Skeletal muscle cell (primary cell): ENCODE results near the gene EML1.

ENCODE experiments used
- DNase-seq: peaks from one replicate; pipeline ENCODE4 v3.0.0-alpha.2; 2010; ENCODE audit warnings: low read depth
- H3K4me3 ChIP-seq: 2 replicates; pipeline ENCODE4 v1.5.1; 2011; ENCODE audit warnings: low read depth, mild to moderate bottlenecking, control low read depth, low read length, moderate library complexity

The EML1 gene

DNA sequence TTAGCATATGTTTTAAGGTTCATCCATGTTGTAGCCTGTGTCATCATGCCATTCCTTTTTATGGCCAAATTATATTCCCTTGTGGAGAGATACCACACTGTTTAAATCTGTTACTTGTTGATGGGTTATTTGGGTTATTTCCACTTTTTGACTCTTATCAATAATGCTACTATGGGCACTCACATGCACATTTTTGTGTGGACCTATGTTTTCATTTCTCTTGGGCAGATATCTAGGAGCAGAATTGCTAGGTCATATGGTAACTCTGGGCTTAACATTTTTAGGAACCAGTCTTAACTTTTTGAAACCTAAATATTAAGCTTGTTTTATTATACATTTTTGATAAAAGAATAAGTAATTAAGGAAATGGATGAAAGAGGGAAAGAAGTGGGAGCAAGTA, 4.0 kb downstream of the EML1 start:
- H3K4me3 ChIP-seq: no peak overlapping the region
- no peak for DNase-seq

GRCh38 chr14:99800781-99801180, 7.6 kb downstream of the EML1 start:
- H3K4me3 ChIP-seq: no peak overlapping the region
- no peak for DNase-seq

DNA sequence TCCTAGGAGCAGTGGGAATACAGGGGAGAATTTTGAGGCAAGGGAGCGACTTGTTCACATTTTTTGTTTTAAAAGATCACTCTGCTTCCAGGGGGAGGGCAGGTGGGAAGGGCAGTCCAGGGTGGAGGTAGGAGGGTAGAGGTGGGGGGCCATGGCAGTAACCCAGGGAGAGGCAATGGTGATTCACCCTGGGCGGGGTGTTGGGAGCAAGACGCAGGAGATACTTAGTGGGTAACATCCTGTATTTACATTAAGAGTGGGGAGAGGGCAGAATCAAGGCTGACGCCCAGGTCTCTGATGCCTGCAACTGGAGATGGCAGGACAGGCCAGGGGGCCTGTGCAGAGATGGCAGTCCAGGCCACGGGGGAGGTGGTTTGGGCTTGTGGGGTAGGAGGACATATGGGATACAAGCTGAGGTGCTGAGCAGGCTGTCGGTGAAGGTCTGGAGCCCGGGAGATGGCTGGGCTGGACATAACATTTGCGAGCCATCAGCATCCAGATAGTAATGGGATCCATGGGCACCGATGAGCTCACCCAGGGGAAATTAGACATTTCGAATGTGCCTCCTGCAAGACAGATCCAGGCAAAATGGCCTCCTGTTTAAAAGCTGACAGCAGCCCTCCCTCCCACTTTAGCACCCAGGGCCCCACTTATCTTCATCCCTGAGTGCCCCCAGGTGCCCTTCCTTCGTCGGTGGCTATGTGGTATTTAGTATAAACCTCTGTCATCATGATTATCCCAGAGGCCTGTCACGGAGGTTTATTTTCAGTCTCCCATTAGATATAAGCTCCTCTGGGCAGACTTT, 9.3 kb downstream of the EML1 start:
- DNase-seq: no peak
- no peak overlapping the region for H3K4me3 ChIP-seq

- no peak overlapping the region for H3K4me3 ChIP-seq
- no peak for DNase-seq
Measured at GRCh38 chr14:99803106-99803775, 10.0 kb downstream of the EML1 start.

DNA sequence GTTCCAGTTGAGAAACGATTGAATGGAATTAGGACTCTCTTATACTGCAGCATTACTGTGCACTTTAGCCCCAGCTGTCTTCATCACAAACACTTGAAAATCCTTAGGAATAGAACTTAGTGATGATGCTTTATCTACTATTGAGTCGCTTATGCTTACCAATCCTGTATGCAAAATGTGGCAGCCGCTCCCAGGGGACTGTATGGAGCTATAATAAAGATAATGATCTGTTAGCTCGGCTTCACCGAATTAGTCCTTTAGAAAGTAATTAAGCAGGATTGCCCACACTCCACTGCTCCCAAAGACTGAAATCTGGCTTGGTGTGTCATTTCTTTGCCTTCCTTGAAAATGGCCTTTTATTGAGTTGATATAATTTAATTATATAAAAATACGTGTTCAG, 10.6 kb downstream of the EML1 start:
- no peak overlapping the region for H3K4me3 ChIP-seq
- no peak for DNase-seq

DNA sequence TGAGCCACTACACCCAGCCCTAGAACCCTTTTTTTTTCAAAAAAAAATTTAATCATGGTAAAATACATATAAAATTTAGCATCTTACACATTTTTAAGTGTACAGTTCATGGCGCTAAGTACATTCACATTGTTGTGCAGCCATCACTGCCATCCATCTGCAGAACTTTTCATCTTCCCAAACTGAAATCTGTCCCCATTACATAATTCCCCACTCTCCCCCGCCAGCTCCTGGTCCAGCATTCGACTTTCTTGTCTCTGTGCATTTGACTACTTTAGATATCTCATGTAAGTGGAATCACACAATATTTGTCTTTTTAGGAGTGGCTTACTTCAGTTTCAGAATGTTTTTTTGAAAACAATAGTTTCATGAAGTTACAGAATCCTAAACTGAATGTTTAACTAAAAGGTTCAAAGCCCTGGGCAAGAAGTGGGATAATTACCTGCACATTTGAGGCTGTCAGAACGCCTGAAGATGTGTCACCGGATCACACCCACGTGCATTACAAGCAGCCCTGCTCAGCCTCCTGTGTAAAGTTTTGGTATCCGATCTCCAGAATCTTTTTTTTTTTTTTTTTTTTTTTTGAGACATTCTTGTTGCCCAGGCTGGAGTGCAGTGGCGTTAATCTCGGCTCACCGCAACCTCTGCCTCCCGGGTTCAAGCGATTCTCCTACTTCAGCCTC, 12.7 kb downstream of the EML1 start:
- H3K4me3 ChIP-seq: no peak overlapping the region
- DNase-seq: no peak

GRCh38 chr14:99806836-99807235, 13.6 kb downstream of the EML1 start:
- DNase-seq: no peak

GRCh38 chr14:99807413-99808153, 14.4 kb downstream of the EML1 start:
- DNase-seq: no peak
- H3K4me3 ChIP-seq: no peak overlapping the region

More at GRCh38 chr14:99806836-99807235, 13.6 kb downstream of the EML1 start:
- H3K4me3 ChIP-seq: no peak overlapping the region

DNA sequence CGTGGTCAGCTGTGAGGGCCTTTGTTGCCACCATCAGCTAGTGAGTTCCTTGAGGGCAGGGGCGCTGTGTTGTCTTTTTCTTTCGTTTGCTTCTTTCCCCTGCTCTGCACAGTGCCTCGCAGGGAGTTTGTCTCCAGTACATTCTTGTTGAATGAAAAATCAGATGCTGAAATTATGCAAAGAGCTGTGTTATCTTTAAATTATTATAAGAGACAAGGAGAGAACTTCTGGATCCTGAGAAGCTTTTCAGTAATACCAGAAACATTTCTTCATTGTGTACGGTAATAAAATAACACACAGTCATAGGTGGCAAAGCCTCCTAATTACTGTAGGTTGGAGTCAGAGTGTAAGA, 14.9 kb downstream of the EML1 start:
- no peak for DNase-seq
- H3K4me3 ChIP-seq: no peak overlapping the region

DNA sequence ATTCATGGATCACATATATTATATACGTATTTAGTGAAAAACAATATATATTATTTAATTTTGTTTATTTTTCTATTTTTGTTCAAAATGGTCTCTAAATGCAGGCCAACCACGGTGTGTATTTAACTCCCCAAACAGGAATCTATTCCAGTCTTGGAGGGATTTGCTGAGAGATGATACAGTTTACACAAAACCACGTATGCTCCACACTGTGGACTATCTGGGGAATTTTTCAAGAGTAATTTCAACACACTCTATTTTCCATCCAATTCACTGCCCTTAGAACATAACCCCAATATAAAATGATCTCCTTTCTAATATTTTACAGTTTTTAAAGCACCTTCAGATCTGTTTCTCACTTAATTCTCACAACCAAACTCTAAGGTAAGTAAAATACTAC, 15.3 kb downstream of the EML1 start:
- DNase-seq: no peak
- H3K4me3 ChIP-seq: no peak overlapping the region

GRCh38 chr14:99809360-99809759, 16.1 kb downstream of the EML1 start:
- H3K4me3 ChIP-seq: no peak overlapping the region
- peak; percentile 33 for DNase-seq

DNA sequence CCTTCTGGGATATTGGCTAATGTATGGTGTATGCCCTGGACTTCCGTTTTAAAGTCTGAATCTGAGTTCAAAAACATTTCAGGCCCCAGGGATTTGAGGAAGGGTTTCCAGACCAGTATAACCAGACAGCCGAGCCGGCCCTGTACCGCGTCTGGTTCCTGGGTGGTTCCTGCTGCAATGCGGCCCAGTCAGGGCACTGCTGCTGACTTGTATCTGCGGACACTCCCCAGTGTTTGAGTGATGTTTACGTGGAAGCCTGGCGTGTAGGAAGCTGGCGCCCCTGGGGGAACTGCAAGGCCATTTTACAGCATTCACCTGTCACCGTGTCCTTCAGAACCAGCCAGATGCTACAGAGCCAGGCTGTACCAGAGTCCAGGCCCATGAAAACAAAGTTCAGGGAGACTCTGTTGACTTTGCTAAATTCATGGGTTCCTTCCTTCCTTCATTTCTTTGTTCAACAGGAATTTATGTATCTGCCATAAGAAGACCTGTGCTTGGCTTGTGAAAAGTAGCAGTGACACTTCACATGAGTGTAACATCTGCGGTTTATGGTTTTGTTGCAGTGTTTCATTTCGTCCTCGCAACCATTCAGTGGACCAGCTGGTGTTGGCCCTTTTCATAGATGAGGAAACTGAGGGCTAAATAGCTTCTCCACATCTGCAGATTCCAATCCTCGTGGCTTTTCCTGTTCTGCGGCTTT, 16.8 kb downstream of the EML1 start:
- no peak overlapping the region for H3K4me3 ChIP-seq
- no peak for DNase-seq

DNA sequence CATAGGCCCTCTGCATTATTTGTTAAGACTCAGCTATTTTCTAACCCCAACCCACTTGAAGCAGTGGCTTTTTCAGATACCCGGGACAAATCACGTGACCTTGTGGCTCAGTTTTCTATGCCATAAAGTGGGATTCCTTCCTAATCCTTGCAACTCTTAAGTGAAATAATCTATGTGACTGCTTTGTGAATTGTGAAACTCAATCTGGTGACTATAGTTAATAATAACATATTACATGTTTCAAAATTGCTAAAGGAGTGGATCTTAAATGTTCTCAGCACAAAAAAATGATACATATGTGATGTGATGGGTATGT, 17.3 kb downstream of the EML1 start:
- no peak for DNase-seq
- no peak overlapping the region for H3K4me3 ChIP-seq

DNA sequence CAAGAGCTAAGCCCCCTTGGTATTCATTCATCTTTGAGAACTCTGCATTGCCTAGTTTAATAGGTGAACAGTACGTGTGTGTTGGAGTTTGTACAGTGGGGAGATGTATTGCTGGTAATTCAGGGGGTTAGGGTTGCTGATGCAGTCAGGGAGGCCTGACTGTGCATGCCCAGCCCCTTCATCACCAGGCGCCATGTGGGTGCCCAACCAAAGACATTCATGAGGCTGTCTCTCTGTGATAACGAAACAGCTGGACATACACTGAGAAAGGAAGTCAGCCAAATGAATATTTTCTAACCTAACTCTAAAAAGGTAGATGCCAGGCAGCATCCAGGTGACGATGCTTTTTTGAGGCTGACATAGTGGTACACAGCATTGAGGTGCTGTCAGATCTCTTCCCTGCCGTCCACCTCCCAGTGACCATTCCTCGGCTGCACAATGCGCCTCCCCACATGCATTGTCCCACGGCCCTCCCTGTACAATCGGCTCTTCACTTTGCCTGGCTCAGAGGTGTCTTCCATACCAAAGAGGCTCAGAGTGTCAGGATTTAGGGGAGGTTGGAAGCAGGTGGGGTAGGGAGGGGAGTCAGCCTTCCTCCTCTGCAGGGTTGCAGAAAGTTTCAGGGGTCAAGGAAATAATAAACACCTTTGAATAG, 19.0 kb downstream of the EML1 start:
- DNase-seq: no peak
- H3K4me3 ChIP-seq: no peak overlapping the region

DNA sequence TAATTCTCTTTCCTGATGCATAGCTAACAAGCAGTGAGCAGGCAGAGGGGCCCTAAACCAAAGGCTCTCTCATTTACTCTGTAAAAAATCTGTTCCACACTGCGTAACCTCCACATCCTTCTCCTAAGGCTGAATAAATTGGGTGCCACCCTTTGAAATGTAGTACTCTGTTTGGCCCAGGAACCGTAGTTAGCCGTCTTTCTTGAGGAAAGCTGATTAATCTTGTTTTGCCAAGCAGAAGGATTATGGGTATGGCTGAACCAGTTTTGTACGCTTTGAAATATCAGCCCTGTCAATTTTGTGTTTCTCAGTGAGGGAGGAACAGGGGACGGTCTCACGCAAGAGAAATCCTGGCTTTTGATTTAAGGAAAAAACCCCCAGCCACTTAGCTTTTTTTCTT, 19.7 kb downstream of the EML1 start:
- no peak for DNase-seq
- no peak overlapping the region for H3K4me3 ChIP-seq

DNA sequence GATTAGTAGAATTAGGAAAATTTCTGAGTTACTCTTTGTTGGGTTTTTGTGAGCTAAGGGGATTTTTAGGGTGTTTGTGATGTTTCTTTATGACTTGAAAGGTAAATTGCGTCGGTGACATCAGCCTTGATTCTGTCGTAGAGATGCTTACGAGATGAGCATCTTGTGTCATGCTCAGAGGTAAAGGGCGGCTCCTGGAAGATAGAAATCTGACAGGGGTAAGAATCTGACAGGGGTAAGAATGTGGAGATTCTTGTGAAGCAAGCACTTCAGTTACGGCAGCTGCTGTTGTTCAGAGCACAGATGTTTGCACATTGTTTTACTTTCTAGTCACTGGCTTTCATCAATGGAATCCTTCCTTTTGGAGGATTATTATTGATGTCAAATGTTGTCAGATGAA, 22.5 kb downstream of the EML1 start:
- DNase-seq: no peak

GRCh38 chr14:99816217-99816616, 23.0 kb downstream of the EML1 start:
- no peak overlapping the region for H3K4me3 ChIP-seq
- DNase-seq: no peak

More for the DNA sequence above, 22.5 kb downstream of the EML1 start:
- no peak overlapping the region for H3K4me3 ChIP-seq

GRCh38 chr14:99816642-99817041, 23.4 kb downstream of the EML1 start:
- H3K4me3 ChIP-seq: no peak overlapping the region
- DNase-seq: no peak

GRCh38 chr14:99817331-99817730, 24.1 kb downstream of the EML1 start:
- no peak for DNase-seq
- H3K4me3 ChIP-seq: no peak overlapping the region
